ENCODE data around the gene PAFAH1B1. TPM values are rescaled to one million over a fixed set of nuclear protein-coding genes. Genes with fewer than 3 reads are reported as not detected.

The PAFAH1B1 gene
- total and polyA plus RNA-seq, 7 experiments from 2014 or later, result 15.8 to 156 (median 127) TPM

DNA sequence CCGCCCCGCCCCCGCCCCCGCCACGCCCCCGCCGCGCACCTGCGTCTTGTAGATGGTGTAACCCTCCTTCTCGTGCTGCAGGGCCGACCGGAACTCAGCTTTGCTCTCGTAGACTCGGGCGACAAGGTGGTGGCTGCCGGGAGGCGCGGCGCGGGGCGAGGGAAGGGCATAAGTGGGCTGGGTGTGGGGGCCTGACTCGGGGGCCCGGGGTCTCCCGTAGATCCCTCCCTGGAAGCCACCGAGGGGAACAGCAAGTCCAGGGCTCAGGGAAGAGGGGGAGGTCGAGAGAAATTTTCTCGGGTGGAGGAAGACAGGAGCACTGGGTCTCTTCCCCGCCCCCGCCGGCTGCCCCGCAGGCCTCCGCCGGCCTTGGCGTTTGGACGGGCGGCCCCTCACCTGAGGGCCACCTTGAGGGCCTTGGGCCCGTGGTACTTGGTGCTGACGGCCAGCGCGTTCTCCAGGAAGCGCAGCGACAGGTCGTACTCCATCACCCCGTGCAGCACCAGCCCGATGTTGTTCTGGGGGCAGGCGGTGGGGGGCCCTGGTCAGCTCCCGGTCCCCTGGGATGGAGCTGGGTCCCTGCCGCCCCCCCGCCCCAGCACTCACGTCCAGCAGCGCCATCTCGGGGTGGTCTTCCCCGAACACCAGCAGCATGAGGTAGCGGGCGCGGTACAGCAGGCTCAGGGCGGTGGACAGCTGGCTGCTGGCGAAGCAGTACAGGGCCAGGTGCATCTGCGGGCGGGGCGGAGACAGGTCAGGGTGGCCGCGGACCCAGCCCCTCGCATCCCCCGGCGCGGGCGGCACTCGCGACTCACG is 98.7 kb downstream of the PAFAH1B1 start:
- H3K36me3 ChIP-seq (ENCODE audit: control insufficient read depth in 2 of 3, insufficient read depth in 3 of 3, low read length in 3 of 3), result peaks cover 0 to 76% (median 0%) of the 10 kb centered on the region in 3 experiments

DNA sequence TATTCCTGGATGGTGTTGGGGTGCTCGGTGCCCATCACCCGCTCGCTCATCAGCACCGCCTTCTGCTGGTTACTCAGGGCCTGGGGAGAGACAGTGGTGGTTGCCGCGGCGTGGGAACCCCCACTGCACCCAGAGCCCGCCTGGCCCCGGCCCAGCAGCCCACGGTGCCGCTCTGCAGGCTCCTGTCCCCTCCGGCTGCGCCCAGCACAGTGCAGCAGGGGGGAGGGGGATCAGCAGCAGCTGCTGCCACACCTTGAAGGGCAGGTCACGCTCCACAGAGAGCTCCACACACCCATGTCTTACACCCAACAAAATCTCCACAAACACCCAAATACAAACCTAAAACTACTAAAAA is 99.3 kb downstream of the PAFAH1B1 start:
- no peaks in the 10 kb centered on the region for H3K36me3 Mint-ChIP-seq
- ChIA-PET CTCF (no interaction called here), POLR2A (no interaction called here)
- H3K4me3 Mint-ChIP-seq, result no peak overlapping the region
- intact Hi-C loops (cut with micrococcal nuclease), result no loop called here
- no peak overlapping the region for H3K4me3 ChIP-seq (ENCODE audit: low read length)
- ATAC-seq (no peak), DNase-seq (no peak)
- no peak overlapping the region for H3K27ac Mint-ChIP-seq
- no peaks in the 10 kb centered on the region for H3K27me3 Mint-ChIP-seq
- H3K4me1 Mint-ChIP-seq, result peaks cover 0 to 5% (median under 1%) of the 10 kb centered on the region in 7 donors
- H3K27me3 ChIP-seq (ENCODE audit: control insufficient read depth in 2 of 2, insufficient read depth in 2 of 2, low read length in 2 of 2), result no peaks in the 10 kb centered on the region
- H3K9me3 ChIP-seq (ENCODE audit: control insufficient read depth in 2 of 3, low read length in 3 of 3), result no peaks in the 10 kb centered on the region
- peaks cover 0 to 14% of the 10 kb centered on the region in 2 donors for H3K4me1 ChIP-seq (ENCODE audit: control insufficient read depth in 2 of 2, insufficient read depth in 2 of 2, low read length in 2 of 2)
- peaks cover 0 to 82% (median 0%) of the 10 kb centered on the region in 3 experiments for H3K36me3 ChIP-seq (ENCODE audit: control insufficient read depth in 2 of 3, insufficient read depth in 3 of 3, low read length in 3 of 3)
- H3K27ac ChIP-seq (ENCODE audit: low read depth, low read length), result no peak overlapping the region
- H3K9me3 Mint-ChIP-seq, result peaks cover 0 to 3% (median 0%) of the 10 kb centered on the region in 11 donors

More for the DNA sequence above, 98.7 kb downstream of the PAFAH1B1 start:
- H3K4me1 Mint-ChIP-seq, result peaks cover 0 to 5% (median 4%) of the 10 kb centered on the region in 7 donors
- ATAC-seq (no peak), DNase-seq (no peak)
- H3K9me3 Mint-ChIP-seq, result peaks cover 0 to 3% (median 0%) of the 10 kb centered on the region in 11 donors
- ChIA-PET POLR2A (no interaction called here), CTCF (no interaction called here)
- intact Hi-C loops (cut with micrococcal nuclease), result no loop called here
- no peaks in the 10 kb centered on the region for H3K27me3 ChIP-seq (ENCODE audit: control insufficient read depth in 2 of 2, insufficient read depth in 2 of 2, low read length in 2 of 2)
- H3K27ac Mint-ChIP-seq, result no peak overlapping the region
- no peaks in the 10 kb centered on the region for H3K36me3 Mint-ChIP-seq
- H3K27me3 Mint-ChIP-seq, result no peaks in the 10 kb centered on the region
- H3K27ac ChIP-seq (ENCODE audit: low read depth, low read length), result no peak overlapping the region
- no peak overlapping the region for H3K4me3 Mint-ChIP-seq
- H3K9me3 ChIP-seq (ENCODE audit: control insufficient read depth in 2 of 3, low read length in 3 of 3), result no peaks in the 10 kb centered on the region
- peaks cover 0 to 14% of the 10 kb centered on the region in 2 donors for H3K4me1 ChIP-seq (ENCODE audit: control insufficient read depth in 2 of 2, insufficient read depth in 2 of 2, low read length in 2 of 2)
- H3K4me3 ChIP-seq (ENCODE audit: low read length), result no peak overlapping the region

DNA sequence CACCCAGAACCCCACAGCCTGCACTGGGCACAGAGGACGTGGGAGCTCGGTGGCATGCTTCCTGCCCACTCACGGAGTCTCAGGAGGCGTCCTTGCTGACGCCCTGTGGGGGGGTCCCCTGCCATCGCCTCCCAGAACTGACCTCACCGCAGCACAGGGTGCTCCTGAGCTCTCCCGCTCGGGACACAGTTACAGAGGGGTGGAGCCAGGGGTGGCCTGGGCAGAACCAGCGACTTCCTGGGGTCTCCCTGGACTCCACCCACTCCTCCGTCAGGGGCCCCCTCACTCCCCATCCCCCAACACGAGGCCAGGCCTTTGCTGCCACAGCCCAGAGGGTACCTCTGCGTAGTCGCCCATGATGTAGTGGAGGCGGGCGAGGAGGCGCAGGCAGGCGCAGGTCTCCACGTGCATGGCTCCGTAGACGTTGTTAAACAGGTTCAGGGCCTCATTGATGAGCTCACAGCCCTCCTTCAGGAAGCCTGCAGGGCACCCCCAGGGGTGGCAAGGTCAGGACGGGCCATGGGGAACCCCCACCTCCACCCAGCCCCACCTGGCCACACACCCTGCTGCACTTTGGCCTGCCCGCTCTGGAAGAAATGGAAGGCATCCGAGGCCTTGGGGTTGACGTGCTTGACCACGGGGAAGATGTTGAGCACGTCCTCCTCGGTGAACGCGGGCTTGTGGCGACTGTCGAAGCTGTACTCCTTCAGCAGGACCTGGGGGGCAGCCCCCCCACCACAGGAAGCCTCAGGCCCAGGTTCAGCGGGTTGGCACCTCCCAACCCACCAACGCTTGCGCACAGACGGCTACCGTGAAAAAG is 100.3 kb downstream of the PAFAH1B1 start:
- Mint-ChIP-seq H3K36me3 (peaks cover 0 to 6% (median 0%) of the 10 kb centered on the region in 5 donors), H3K27ac (no peak overlapping the region), H3K4me3 (no peak overlapping the region), H3K9me3 (peaks cover 0 to 3% (median 0%) of the 10 kb centered on the region in 11 donors), H3K27me3 (no peaks in the 10 kb centered on the region), H3K4me1 (peaks cover 0 to 5% (median 0%) of the 10 kb centered on the region in 7 donors)
- Histone ChIP-seq H3K4me3 (ENCODE audit: low read length) (no peak overlapping the region), H3K4me1 (ENCODE audit: control insufficient read depth in 2 of 2, insufficient read depth in 2 of 2, low read length in 2 of 2) (peaks cover 0 to 6% of the 10 kb centered on the region in 2 donors), H3K9me3 (ENCODE audit: control insufficient read depth in 2 of 3, low read length in 3 of 3) (no peaks in the 10 kb centered on the region), H3K27me3 (ENCODE audit: control insufficient read depth in 2 of 2, insufficient read depth in 2 of 2, low read length in 2 of 2) (no peaks in the 10 kb centered on the region), H3K36me3 (ENCODE audit: control insufficient read depth in 2 of 3, insufficient read depth in 3 of 3, low read length in 3 of 3) (peaks cover 0 to 92% (median 0%) of the 10 kb centered on the region in 3 experiments), H3K27ac (ENCODE audit: low read depth, low read length) (no peak overlapping the region)
- intact Hi-C loops (cut with micrococcal nuclease), result no loop called here
- ATAC-seq (peak; percentile 36), DNase-seq (peak in 1 of 9 donors; percentile 17)
- ChIA-PET POLR2A (no interaction called here), CTCF (no interaction called here)

DNA sequence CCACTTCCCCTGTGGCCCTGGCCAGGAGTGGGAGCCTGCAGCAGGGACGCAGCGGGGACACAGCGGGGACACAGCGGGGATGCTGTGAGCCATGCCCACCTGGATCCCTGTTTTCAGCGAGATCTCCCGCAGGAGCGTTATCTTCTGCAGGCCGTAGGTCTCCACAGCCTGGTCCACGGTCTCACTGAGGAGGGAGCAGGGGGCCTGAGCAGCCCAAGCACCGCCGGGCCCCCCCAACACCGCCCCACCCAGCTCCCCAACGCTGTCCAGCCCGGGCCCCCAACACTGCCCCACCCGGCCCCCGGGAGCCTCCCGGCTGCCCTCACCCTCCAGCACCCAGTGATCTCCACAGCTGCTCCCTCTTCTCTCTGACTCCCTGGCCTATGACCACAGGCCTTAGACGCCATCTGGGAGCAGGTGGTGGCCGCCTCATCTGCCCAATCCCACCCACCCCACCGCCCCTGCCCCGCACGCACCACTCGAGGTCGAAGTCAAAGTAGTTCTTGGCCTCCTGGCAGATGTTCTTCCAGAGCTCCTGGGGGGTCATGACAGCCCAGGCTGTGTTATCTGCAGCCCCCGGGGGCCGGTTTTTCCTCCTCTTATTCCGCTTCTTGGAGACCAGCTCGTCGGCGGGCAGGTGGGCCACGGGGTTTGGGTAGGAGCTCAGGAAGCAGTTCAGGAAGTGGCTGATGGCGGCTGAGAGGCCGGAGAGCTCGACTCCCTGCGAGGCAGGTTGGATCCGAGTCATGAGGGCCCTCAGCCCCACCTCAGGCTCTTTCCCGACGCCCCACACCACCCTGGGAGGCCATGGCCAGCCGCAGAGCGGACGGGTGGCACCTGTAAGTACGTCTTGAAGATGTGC is 101.2 kb downstream of the PAFAH1B1 start:
- ChIA-PET POLR2A (interaction anchor here (1.2 kb wide), 1 partner anchor 8 kb away, joined by 4 read pairs; no protein-coding TSS in a partner anchor), CTCF (interaction anchor here (0.9 kb wide), 1 partner anchor 21 kb away, joined by 3 read pairs; no protein-coding TSS in a partner anchor)
- Histone ChIP-seq H3K9me3 (ENCODE audit: control insufficient read depth in 2 of 3, low read length in 3 of 3) (no peaks in the 10 kb centered on the region), H3K27ac (ENCODE audit: low read depth, low read length) (no peak overlapping the region), H3K36me3 (ENCODE audit: control insufficient read depth in 2 of 3, insufficient read depth in 3 of 3, low read length in 3 of 3) (peaks cover 0 to 93% (median 2%) of the 10 kb centered on the region in 3 experiments), H3K4me1 (ENCODE audit: control insufficient read depth in 2 of 2, insufficient read depth in 2 of 2, low read length in 2 of 2) (no peaks in the 10 kb centered on the region), H3K27me3 (ENCODE audit: control insufficient read depth in 2 of 2, insufficient read depth in 2 of 2, low read length in 2 of 2) (no peaks in the 10 kb centered on the region), H3K4me3 (ENCODE audit: low read length) (no peak overlapping the region)
- Mint-ChIP-seq H3K27me3 (no peaks in the 10 kb centered on the region), H3K4me3 (no peak overlapping the region), H3K27ac (no peak overlapping the region), H3K9me3 (peaks cover 0 to 3% (median 0%) of the 10 kb centered on the region in 11 donors), H3K4me1 (peaks cover 0 to 2% (median 0%) of the 10 kb centered on the region in 7 donors), H3K36me3 (peaks cover 0 to 6% (median 0%) of the 10 kb centered on the region in 5 donors)
- DNase-seq (peak in 1 of 9 donors; percentile 16), ATAC-seq (peak; percentile 12)
- intact Hi-C loops (cut with micrococcal nuclease), result no loop called here

DNA sequence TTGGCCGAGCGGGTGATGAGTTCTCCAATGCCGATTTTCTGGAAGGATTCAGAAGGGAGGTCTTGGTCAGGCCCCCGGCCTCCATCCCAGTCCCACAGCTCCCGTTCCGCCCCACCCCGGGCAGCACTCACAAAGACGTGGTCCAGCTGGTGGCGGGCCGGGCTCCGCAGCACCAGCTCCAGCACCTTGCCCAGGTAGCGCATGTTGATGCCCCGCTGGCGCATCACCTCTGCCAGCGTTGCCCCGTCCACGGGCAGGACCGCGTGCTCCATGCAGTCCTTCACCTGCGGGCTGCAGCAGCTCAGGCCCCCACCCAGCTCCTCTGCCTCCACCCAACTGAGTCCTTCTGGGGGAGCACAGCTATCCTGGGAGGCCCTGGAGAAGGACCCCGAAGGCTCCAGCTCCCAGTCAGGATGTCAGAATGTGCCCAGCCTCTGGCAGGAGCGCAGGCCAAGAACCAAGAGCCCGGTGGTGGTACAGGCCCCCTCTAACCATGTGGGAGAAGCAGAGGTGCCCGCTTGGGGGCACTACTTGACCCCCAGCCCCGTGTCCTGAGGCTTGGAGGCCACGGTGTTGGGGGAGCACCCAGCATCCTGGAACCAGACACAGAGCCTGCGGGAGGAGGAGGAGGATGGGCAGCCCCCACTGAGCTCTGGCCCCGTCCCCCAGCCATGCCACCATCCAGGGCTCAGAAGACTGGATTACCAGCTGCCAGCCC is 101.9 kb downstream of the PAFAH1B1 start:
- peaks cover 0 to 6% (median 0%) of the 10 kb centered on the region in 5 donors for H3K36me3 Mint-ChIP-seq
- Histone ChIP-seq H3K27me3 (ENCODE audit: control insufficient read depth in 2 of 2, insufficient read depth in 2 of 2, low read length in 2 of 2) (no peaks in the 10 kb centered on the region), H3K4me3 (ENCODE audit: low read length) (no peak overlapping the region), H3K9me3 (ENCODE audit: control insufficient read depth in 2 of 3, low read length in 3 of 3) (no peaks in the 10 kb centered on the region), H3K4me1 (ENCODE audit: control insufficient read depth in 2 of 2, insufficient read depth in 2 of 2, low read length in 2 of 2) (no peaks in the 10 kb centered on the region), H3K36me3 (ENCODE audit: control insufficient read depth in 2 of 3, insufficient read depth in 3 of 3, low read length in 3 of 3) (peaks cover 0 to 92% (median 2%) of the 10 kb centered on the region in 3 experiments), H3K27ac (ENCODE audit: low read depth, low read length) (no peak overlapping the region)
- no peak overlapping the region for H3K27ac Mint-ChIP-seq
- ChIA-PET POLR2A (interaction anchor here (1.2 kb wide), 1 partner anchor 9 kb away, joined by 4 read pairs; no protein-coding TSS in a partner anchor), CTCF (interaction anchor here (0.9 kb wide), 1 partner anchor 22 kb away, joined by 3 read pairs; no protein-coding TSS in a partner anchor)
- H3K9me3 Mint-ChIP-seq, result peaks cover 0 to 3% (median 0%) of the 10 kb centered on the region in 11 donors
- ATAC-seq, result no peak
- peaks cover 0 to 2% (median 0%) of the 10 kb centered on the region in 7 donors for H3K4me1 Mint-ChIP-seq
- intact Hi-C loops (cut with micrococcal nuclease), result no loop called here
- H3K27me3 Mint-ChIP-seq, result no peaks in the 10 kb centered on the region
- H3K4me3 Mint-ChIP-seq, result no peak overlapping the region
- peak in 1 of 9 donors; percentile 19 for DNase-seq
